ENCODE measurements around the gene TNFRSF4.

Gene TNFRSF4

DNA sequence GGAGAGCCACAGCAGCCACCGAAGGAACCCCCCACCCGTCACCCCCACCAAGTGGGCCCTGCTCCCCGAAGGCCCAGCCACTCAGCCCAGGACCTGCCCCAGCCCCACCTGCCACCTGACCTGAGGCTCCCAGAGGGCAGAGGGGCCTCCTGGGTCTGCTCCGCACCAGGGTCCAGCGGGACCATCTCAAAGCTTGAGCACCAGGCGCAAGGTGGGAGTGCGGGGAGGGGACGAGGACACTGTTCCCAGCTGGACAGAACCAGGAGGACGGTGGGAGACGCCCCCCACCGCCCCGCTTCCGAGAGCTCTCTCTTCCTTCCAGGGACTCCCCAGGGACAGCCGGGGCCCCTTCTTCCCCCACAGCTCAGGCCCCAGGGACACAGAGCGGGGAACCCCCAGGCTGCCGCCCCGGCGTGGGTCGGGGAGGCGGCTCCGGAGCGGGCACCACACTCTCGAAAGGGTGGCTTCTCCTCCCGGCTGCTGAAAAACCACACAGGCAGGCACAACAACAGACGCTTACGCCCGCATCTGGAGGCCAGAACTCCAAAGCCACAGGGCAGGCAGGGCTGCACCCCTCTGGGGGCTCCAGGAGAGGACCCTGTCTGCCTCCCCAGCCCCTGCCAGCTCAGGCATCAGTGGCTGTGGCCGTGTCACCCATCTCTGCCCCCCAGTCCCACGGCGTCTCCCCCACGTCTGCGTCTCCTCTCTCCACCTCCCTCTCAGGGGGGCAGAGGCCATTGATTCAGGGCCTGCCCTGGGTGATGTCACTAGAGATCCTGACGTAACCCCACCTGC, 42.2 kb downstream of the TNFRSF4 start:
- Histone ChIP-seq H3K36me3 (no peaks in the 10 kb centered on the region), H3K9ac (peak overlapping the region; percentile 17 to 60 (median 44); a peak in 18 of 22 replicates), H3K9me3 (replicated peaks in 1 of 11) (no peaks in the 10 kb centered on the region), H3K4me1 (peaks cover 35 to 98% (median 84%) of the 10 kb centered on the region in 10 experiments), H3K27me3 (peaks cover 11 to 83% (median 47%) of the 10 kb centered on the region in 11 experiments; a peak in 20 of 22 replicates), H3K4me3 (peak overlapping the region in 5 of 10 experiments; percentile 1 to 42 (median 29); a peak in 8 of 20 replicates), H3K4me2 (peak overlapping the region; percentile 76 to 99 (median 93)), H4K20me1 (peaks cover 0 to 43% (median 19%) of the 10 kb centered on the region in 11 experiments; a peak in 10 of 22 replicates), H3K27ac (peak overlapping the region in 3 of 11 experiments; percentile 6 to 28 (median 20); a peak in 4 of 22 replicates)
- no peak for TF ChIP-seq Cebpa-rat (IDR thresholded peaks at IDR 0.05)

GRCh38 chr1:1171161-1171545, 42.8 kb downstream of the TNFRSF4 start:
- Histone ChIP-seq H4K20me1 (peaks cover 0 to 39% (median 19%) of the 10 kb centered on the region in 11 experiments; a peak in 10 of 22 replicates), H3K4me2 (peak overlapping the region; percentile 76 to 99 (median 93)), H3K27me3 (peaks cover 11 to 78% (median 42%) of the 10 kb centered on the region in 11 experiments; a peak in 20 of 22 replicates), H3K9ac (peak overlapping the region in 2 of 11 experiments; percentile 51 to 60; a peak in 3 of 22 replicates), H3K4me3 (peak overlapping the region in 1 of 10 experiments; percentile 42; a peak in 1 of 20 replicates), H3K4me1 (peaks cover 35 to 97% (median 82%) of the 10 kb centered on the region in 10 experiments), H3K27ac (no peak overlapping the region), H3K36me3 (no peaks in the 10 kb centered on the region), H3K9me3 (replicated peaks in 1 of 11) (no peaks in the 10 kb centered on the region)
- no peak for TF ChIP-seq Cebpa-rat (IDR thresholded peaks at IDR 0.05)

DNA sequence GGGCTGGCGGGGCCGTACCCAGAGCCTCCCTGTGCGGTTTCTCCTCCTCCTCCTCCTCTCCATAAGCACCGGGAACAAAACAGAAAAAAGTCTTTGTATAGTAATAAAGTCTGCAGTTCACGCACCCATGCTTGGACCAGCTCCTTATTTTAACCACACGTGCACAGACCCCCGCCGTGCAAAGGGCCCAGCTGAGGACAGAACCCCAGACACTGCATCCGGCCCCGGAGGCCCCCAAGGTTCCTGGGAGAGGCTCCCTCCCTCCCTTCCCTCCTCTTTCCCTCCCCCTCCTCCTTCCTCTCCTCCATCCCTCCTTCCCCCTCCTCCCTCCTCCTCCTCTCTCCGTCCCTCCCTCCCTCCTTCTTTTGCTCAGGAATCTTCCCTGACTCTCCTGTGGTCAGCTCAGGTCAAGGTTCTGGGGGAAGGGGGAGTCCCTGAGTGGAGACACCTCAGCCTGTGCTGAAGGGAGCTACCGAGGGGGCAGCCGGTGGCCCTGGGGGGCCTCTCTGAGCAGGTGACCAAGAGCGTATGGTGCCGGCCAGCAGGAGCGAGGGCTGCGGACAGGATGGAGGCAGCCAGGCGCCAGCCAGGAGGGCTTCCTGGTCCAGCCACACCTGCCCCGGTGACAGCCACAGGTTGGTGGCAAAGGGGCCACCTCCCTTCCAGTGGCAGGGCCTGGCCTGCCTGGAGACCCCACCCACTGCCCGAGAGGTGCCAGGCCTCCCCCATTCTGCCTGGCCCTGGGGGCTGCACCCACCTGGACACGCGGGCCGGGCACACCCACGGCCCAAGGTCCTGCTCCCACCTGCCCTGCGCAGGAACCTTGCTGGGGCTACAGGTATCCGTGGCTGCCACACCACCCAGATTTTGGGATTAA, 43.5 kb downstream of the TNFRSF4 start:
- H3K36me3 ChIP-seq, result no peaks in the 10 kb centered on the region
- peaks cover 0 to 39% (median 14%) of the 10 kb centered on the region in 11 experiments; a peak in 10 of 22 replicates for H4K20me1 ChIP-seq
- no peaks in the 10 kb centered on the region for H3K9me3 ChIP-seq (replicated peaks in 1 of 11)
- no peak overlapping the region for H3K27ac ChIP-seq
- H3K4me1 ChIP-seq, result peaks cover 35 to 97% (median 82%) of the 10 kb centered on the region in 10 experiments
- peaks cover 17 to 78% (median 48%) of the 10 kb centered on the region in 11 experiments for H3K27me3 ChIP-seq
- peak overlapping the region in 2 of 11 experiments; percentile 21 to 60; a peak in 3 of 22 replicates for H3K9ac ChIP-seq
- H3K4me3 ChIP-seq, result no peak overlapping the region; a peak in 3 of 20 replicates
- no peak for TF ChIP-seq Cebpa-rat (IDR thresholded peaks at IDR 0.05)
- peak overlapping the region; percentile 53 to 99 (median 93) for H3K4me2 ChIP-seq

DNA sequence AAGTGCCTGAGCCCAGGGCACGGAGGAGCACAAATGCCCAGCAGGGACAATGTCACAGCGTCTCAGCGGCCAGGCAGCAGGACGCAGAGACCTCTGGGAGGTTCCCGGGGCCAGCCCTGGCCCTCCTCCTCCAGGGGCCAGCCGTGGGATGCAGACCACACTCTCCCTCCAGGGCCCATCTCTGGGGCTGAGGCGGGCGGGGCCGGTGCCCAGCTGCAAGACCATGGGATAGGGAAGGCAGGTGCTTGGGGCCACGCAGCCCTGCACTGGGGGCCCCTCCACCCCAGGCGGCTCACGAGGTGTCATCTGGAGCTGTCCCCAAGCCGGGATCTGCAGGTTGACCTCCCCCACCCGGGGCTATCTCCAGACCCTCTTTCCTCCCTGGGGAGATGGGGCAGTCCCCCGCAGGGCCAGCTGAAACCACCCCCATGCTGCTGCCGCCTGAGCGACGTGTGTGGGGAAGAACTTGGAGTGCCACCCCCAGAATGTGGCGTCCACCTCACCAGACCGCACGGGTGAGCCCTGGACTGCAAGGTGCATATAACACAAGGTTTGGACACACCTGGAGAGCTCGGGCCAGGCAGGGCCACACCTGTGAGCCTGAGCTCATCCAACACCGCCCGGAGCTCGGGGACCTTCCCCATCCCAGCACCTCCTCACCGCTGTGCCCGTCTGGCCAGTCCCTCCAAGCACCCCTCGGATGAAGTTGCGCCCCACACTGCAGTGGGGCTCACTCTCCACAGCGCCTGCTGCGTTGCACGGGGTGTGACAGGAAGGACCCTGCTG, 44.3 kb downstream of the TNFRSF4 start:
- H3K4me1 ChIP-seq, result peaks cover 35 to 97% (median 82%) of the 10 kb centered on the region in 10 experiments

DNA sequence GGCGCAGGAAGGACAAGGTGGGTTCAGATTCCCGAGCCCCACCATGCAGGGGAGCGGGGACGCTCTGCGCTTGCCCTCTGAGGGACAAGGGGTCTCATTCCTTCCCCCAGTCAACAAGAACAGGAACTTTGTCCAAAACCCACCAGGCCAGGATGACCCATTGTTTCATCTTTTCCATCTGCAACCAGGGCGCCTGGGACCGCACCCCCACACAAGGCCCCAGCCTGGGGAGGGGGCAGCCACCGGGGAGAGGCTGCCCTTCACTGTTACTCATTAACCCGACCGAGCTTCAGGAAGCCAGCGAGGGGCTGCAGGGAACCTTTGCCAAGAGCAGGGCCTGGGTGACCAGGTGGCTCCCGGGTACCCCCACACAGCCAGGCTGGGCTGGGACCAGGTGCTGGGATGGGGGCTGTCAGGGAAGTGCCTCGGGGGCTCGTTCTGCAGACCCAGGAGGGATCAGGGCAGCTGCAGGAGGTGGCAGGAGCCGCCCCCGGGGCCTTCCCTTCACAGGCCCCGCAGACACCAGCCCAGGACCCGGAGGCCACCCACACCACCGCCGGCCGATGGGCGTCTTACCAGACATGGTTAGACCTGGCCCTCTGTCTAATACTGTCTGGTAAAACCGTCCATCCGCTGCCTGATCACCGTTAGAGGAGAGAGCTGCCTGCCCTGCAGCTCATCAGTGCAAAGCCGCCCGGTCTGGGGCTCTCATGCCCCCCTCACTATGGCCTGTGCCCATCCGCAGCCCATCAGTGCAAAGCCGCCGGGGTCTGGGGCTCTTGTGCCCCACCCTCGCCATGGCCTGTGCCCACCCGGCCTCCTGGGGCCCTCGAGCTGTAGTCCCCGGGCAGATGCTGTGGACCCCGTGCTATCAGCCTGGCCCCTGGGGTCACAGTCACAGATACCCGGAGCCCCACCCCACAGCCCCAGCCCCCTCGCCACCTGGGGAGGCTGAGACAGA, 45.2 kb downstream of the TNFRSF4 start:
- no peak overlapping the region for H3K27ac ChIP-seq
- H3K9ac ChIP-seq, result 0 out of 22 replicates have a peak overlapping the region, but pooled peaks of 1 of the 11 experiments have one; percentile 9
- peaks cover 0 to 39% (median 14%) of the 10 kb centered on the region in 11 experiments; a peak in 10 of 22 replicates for H4K20me1 ChIP-seq
- H3K4me3 ChIP-seq, result no peak overlapping the region
- H3K4me1 ChIP-seq, result peaks cover 35 to 97% (median 82%) of the 10 kb centered on the region in 10 experiments
- TF ChIP-seq Cebpa-rat (IDR thresholded peaks at IDR 0.05), result no peak
- peaks cover 34 to 81% (median 63%) of the 10 kb centered on the region in 11 experiments for H3K27me3 ChIP-seq
- H3K4me2 ChIP-seq, result peak overlapping the region in 8 of 11 experiments; percentile 18 to 99 (median 95); a peak in 13 of 22 replicates
- H3K36me3 ChIP-seq, result no peaks in the 10 kb centered on the region
- no peaks in the 10 kb centered on the region for H3K9me3 ChIP-seq (replicated peaks in 1 of 11)

More for the DNA sequence above, 44.3 kb downstream of the TNFRSF4 start:
- no peaks in the 10 kb centered on the region for H3K9me3 ChIP-seq (replicated peaks in 1 of 11)
- TF ChIP-seq Cebpa-rat (IDR thresholded peaks at IDR 0.05), result no peak
- no peak overlapping the region for H3K27ac ChIP-seq
- H3K9ac ChIP-seq, result peak overlapping the region in 1 of 11 experiments; percentile 21; a peak in 2 of 22 replicates
- peaks cover 26 to 81% (median 56%) of the 10 kb centered on the region in 11 experiments for H3K27me3 ChIP-seq
- H3K4me2 ChIP-seq, result peak overlapping the region; percentile 53 to 99 (median 93); a peak in 21 of 22 replicates
- H3K4me3 ChIP-seq, result no peak overlapping the region; a peak in 3 of 20 replicates
- peaks cover 0 to 39% (median 14%) of the 10 kb centered on the region in 11 experiments; a peak in 10 of 22 replicates for H4K20me1 ChIP-seq
- no peaks in the 10 kb centered on the region for H3K36me3 ChIP-seq

DNA sequence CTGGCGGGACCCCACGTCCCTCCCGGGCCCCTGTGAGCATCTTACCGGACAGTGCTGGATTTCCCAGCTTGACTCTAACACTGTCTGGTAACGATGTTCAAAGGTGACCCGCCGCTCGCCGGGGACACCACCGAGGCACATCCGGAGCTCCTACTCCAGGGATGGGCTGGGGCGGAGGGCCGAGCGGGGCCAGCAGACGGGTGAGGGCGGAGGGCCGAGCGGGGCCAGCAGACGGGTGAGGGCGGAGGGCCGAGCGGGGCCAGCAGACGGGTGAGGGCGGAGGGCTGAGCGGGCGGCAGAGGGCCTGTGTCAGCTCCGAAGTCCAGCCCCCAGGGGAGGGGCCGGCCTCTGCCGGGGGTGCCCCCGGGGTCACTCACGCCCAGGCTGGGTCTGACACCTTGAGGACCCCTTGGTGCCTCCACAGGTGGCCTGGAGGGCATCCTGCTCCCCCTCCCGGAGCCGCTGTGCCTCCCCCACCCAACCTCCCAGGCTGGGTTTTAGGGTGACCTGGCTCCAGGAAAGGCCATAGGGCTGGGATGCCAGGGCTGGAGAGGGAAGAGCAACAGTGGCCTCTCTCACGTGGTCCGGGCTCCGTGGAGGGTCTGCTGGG, 46.0 kb downstream of the TNFRSF4 start:
- TF ChIP-seq Cebpa-rat (IDR thresholded peaks at IDR 0.05), result no peak
- H3K4me1 ChIP-seq, result peaks cover 31 to 97% (median 77%) of the 10 kb centered on the region in 10 experiments
- H4K20me1 ChIP-seq, result peaks cover 0 to 39% (median 14%) of the 10 kb centered on the region in 11 experiments; a peak in 10 of 22 replicates
- peak overlapping the region in 5 of 11 experiments; percentile 93 to 99 (median 96); a peak in 7 of 22 replicates for H3K4me2 ChIP-seq
- H3K36me3 ChIP-seq, result no peaks in the 10 kb centered on the region
- no peak overlapping the region for H3K27ac ChIP-seq
- no peak overlapping the region for H3K4me3 ChIP-seq
- H3K9me3 ChIP-seq (replicated peaks in 1 of 11), result no peaks in the 10 kb centered on the region
- peaks cover 41 to 81% (median 63%) of the 10 kb centered on the region in 11 experiments for H3K27me3 ChIP-seq
- H3K9ac ChIP-seq, result no peak overlapping the region

DNA sequence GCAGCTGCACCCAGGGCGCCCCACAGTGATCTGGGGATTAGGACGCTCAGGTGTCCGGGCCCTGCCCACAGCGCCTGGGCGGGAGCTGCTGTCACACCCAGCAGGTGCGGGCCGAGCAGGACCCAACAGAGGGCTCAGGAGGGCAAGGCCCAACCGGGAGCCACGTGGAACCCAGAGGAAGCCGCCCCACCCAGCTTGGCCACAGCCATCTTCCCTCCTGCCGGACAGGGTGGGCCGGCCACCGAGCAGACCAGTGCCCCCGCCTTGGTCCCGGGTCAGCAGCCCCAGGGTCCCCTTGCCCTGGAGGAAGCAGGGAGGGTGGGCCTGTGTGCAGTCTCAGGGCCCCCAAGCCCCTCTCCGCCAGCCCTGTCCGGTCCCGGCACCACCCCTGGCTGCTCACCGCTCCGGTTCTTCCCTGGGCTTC, 46.5 kb downstream of the TNFRSF4 start:
- Histone ChIP-seq H4K20me1 (peaks cover 0 to 39% (median 14%) of the 10 kb centered on the region in 11 experiments; a peak in 10 of 22 replicates), H3K9me3 (replicated peaks in 1 of 11) (no peaks in the 10 kb centered on the region), H3K4me3 (no peak overlapping the region), H3K4me1 (peaks cover 31 to 94% (median 72%) of the 10 kb centered on the region in 10 experiments), H3K27ac (no peak overlapping the region), H3K9ac (no peak overlapping the region), H3K4me2 (peak overlapping the region in 3 of 11 experiments; percentile 10 to 30 (median 21); a peak in 2 of 22 replicates), H3K27me3 (peaks cover 41 to 82% (median 66%) of the 10 kb centered on the region in 11 experiments), H3K36me3 (no peaks in the 10 kb centered on the region)
- TF ChIP-seq Cebpa-rat (IDR thresholded peaks at IDR 0.05), result no peak
